ENCODE results near the gene LGR4. TPM values are rescaled to one million over a fixed set of nuclear protein-coding genes. Genes with fewer than 3 reads are reported as not detected.

Gene LGR4
- total and polyA plus RNA-seq, 2 of the 13 experiments (the other 11 are each of a cell fraction or from before 2014, with no cell fraction given) = 42.1 to 68.7 TPM

- peak; percentile 11; the same call in 1 of the 2 replicates for TF ChIP-seq TFAP4 (IDR thresholded peaks at IDR 0.05; ENCODE audit: borderline replicate concordance, low read depth)
- peak; percentile 87; the same call in 1 of the 2 replicates for TF ChIP-seq KMT2B (CRISPR knock-in tag; IDR thresholded peaks at IDR 0.05)
- no peak for TF ChIP-seq MIER3 (CRISPR knock-in tag; IDR thresholded peaks at IDR 0.05; ENCODE audit: borderline replicate concordance)
- no peak for TF ChIP-seq ZNF7 (CRISPR knock-in tag; IDR thresholded peaks at IDR 0.05)
- TF ChIP-seq NCOA1 (CRISPR knock-in tag; IDR thresholded peaks at IDR 0.05) = no peak
- TF ChIP-seq ZNF513 (CRISPR knock-in tag; conservative IDR thresholded peaks at IDR 0.05) = no peak
- TF ChIP-seq ZNF678 (CRISPR knock-in tag; IDR thresholded peaks at IDR 0.05) = no peak
- TF ChIP-seq FLYWCH1 (CRISPR knock-in tag; IDR thresholded peaks at IDR 0.05) = no peak
- TF ChIP-seq GLI4 (CRISPR knock-in tag; IDR thresholded peaks at IDR 0.05; ENCODE audit: borderline replicate concordance) = no peak; the same call in 1 of the 2 replicates
- TF ChIP-seq STAT5B (CRISPR knock-in tag; IDR thresholded peaks at IDR 0.05) = no peak
- TF ChIP-seq ZNF142 (CRISPR knock-in tag; IDR thresholded peaks at IDR 0.05) = no peak
- TF ChIP-seq ARID2 (CRISPR knock-in tag; IDR thresholded peaks at IDR 0.05; ENCODE audit: borderline replicate concordance) = peak; percentile 76; the same call in 1 of the 2 replicates
- TF ChIP-seq SRY (CRISPR knock-in tag; IDR thresholded peaks at IDR 0.05) = 0 out of 2 replicates have a peak, but pooled peaks have one; percentile 14
- peak; percentile 25; the same call in 1 of the 2 replicates for TF ChIP-seq NFE2L1 (CRISPR knock-in tag; IDR thresholded peaks at IDR 0.05; ENCODE audit: borderline replicate concordance)
- peak; percentile 78 for TF ChIP-seq ZNF781 (CRISPR knock-in tag; IDR thresholded peaks at IDR 0.05; ENCODE audit: borderline replicate concordance, not compliant biosample characterization)
- TF ChIP-seq ZNF710 (CRISPR knock-in tag; IDR thresholded peaks at IDR 0.05; ENCODE audit: borderline replicate concordance) = no peak
- no peak for TF ChIP-seq IKZF4 (CRISPR knock-in tag; IDR thresholded peaks at IDR 0.05; ENCODE audit: borderline replicate concordance, low read depth, not compliant biosample characterization)
- no peak for TF ChIP-seq ZKSCAN5 (CRISPR knock-in tag; IDR thresholded peaks at IDR 0.05)
These were observed 33.9 kb upstream of the LGR4 start, which contains the start of gene LIN7C (continued) for GRCh38 chr11:27506200-27507182.

Data from HepG2 (cell line).